Muscle layer of duodenum (tissue), 2 donors: ENCODE data around the gene ZKSCAN1.

Experiments used
- H3K27ac ChIP-seq: one replicate; pipeline ENCODE4 v1.7.0; 2013; ENCODE audit warnings: mild to moderate bottlenecking, low read length
- H3K27me3 ChIP-seq: one replicate; pipeline ENCODE4 v1.7.0; 2013; ENCODE audit warnings: low read depth, mild to moderate bottlenecking, control low read depth, low read length
- H3K36me3 ChIP-seq, 2 donors: one replicate each; pipeline ENCODE4 v1.7.0; 2013; ENCODE audit warnings: low read length in 2 of 2, control low read depth in 1 of 2, mild to moderate bottlenecking in 1 of 2; ENCODE audit not compliant: insufficient read depth in 2 of 2, control insufficient read depth in 1 of 2
- H3K4me1 ChIP-seq, 2 donors: one replicate each; pipeline ENCODE4 v1.7.0; 2013; ENCODE audit warnings: low read length in 2 of 2, mild to moderate bottlenecking in 2 of 2, control low read depth in 1 of 2, moderate library complexity in 1 of 2; ENCODE audit not compliant: insufficient read depth in 2 of 2, control insufficient read depth in 1 of 2
- H3K4me3 ChIP-seq, 2 donors: one replicate each; pipeline ENCODE4 v1.7.0; 2013; ENCODE audit warnings: low read length in 2 of 2, low read depth in 1 of 2, mild to moderate bottlenecking in 1 of 2
- H3K9me3 ChIP-seq, 2 donors: one replicate each; pipeline ENCODE4 v1.7.0; 2013; ENCODE audit warnings: low read length in 2 of 2, control low read depth in 1 of 2, mild to moderate bottlenecking in 1 of 2; ENCODE audit not compliant: control insufficient read depth in 1 of 2
- donor health status: healthy.

The ZKSCAN1 gene

DNA sequence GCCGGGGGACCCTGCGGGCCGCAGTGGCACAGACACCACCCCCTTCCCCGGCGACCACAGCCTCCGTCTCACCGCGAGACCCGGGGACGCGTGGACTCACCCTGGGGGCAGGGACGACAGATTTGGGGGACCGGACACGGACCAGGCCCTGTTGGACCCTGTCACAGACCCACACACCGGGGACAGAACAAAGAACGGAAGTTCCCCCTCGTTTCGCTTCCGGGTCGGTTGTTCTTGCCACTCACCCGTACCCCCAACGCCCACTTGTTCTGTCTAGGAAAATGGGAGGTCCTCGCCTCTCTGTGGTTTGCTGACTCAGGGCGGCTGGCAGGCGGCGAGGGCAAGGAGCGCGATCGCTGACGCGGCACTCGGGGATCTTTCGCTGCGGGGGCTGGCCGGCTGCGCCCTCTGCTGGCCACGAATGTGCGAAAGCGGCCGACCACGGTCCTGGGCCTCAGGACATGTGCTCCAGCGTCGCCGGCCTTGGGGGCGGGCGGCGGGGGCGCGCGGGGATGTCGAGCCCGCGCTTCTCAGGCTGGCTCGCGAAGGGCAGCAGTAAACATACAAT, 66.2 kb downstream of the ZKSCAN1 start, which contains the start of gene ZNF3:
Gene ZNF3, minus strand, starts transcription at position 189 of the 568 bp plus-strand sequence. CDS start 4,366 bp downstream, outside the sequence.
- Histone ChIP-seq H3K9me3 (no peaks in the 10 kb centered on the region), H3K4me1 (peaks cover 0 to 30% of the 10 kb centered on the region in 2 donors), H3K27ac (peak within 1 kb of the TSS; percentile 89), H3K27me3 (no peaks in the 10 kb centered on the region), H3K36me3 (peaks cover 5 to 16% of the 10 kb centered on the region in 2 donors), H3K4me3 (peak within 1 kb of the TSS; percentile 94)

- no peaks in the 10 kb centered on the region for H3K27me3 ChIP-seq
- H3K36me3 ChIP-seq: peaks cover 0 to 9% of the 10 kb centered on the region in 2 donors
- no peak overlapping the region for H3K27ac ChIP-seq
- H3K4me3 ChIP-seq: no peak overlapping the region
- no peaks in the 10 kb centered on the region for H3K9me3 ChIP-seq
- H3K4me1 ChIP-seq: peaks cover 0 to 33% of the 10 kb centered on the region in 2 donors
Observed at GRCh38 chr7:100082978-100083377, 67.6 kb downstream of the ZKSCAN1 start.

DNA sequence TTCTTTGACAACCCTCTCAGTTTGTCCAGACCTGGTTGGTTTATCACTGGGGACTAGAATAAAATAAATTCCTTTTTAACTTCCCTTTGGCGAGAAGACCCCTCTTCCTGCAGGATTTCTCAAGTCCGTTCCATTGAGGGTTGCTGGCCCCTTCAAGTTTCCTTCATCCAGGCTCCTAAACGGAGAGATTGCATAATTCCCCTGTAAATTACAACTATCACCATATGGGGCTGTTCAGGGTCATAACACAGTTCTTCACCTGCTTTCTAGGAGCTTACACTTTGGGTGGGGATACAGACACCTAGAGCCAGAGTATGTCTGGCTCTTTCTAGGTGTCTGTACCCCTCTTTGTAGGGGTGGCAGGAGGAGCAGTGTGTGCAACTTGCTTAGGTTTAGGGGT, 70.1 kb downstream of the ZKSCAN1 start:
- H3K27ac ChIP-seq: no peak overlapping the region
- peaks cover 2 to 4% of the 10 kb centered on the region in 2 donors for H3K36me3 ChIP-seq
- peaks cover 5 to 29% of the 10 kb centered on the region in 2 donors for H3K4me1 ChIP-seq

DNA sequence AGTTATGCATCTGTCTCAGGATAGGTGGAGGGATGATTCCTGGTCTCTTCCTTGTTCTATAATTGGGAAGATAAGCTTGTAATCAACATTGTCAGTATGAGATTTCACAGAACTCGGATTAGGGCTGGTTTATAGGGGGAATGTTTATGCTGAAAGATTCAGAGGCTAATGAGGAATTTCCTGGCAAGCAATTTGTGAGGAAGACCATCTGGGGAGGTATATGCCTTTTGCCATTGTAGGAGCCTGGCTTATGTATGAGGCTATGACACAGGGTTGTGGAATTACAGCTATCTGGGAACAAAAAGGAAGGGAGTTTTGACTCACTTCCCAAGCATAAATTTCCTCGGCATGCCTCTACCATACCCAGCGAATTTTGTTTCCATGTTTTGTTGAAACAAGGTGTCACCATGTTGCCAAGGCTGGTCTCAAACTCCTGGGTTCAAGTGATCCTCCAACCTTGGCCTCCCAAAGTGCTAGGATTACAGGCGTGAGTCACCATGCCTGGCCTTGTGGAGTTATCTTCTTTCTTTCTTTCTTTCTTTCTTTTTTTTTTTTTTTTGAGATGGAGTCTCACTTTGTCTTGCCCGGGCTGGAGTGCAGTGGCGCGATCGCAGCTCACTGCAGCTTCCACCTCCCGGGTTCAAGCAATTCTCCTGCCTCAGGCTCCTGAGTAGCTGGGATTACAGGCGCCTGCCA, 71.8 kb downstream of the ZKSCAN1 start:
- Histone ChIP-seq H3K4me3 (no peak overlapping the region), H3K36me3 (peaks cover 19 to 21% of the 10 kb centered on the region in 2 donors), H3K27me3 (no peaks in the 10 kb centered on the region), H3K9me3 (no peaks in the 10 kb centered on the region), H3K27ac (no peak overlapping the region), H3K4me1 (peaks cover 5 to 25% of the 10 kb centered on the region in 2 donors)

More for the DNA sequence above, 70.1 kb downstream of the ZKSCAN1 start:
- no peak overlapping the region for H3K4me3 ChIP-seq
- H3K27me3 ChIP-seq: no peaks in the 10 kb centered on the region
- H3K9me3 ChIP-seq: no peaks in the 10 kb centered on the region

- Histone ChIP-seq H3K36me3 (peaks cover 28 to 29% of the 10 kb centered on the region in 2 donors), H3K27ac (peak overlapping the region; percentile 84), H3K4me3 (peak overlapping the region; percentile 58 to 88), H3K4me1 (peaks cover 5 to 15% of the 10 kb centered on the region in 2 donors), H3K27me3 (no peaks in the 10 kb centered on the region), H3K9me3 (no peaks in the 10 kb centered on the region)
Observed at GRCh38 chr7:100088095-100088620, 72.8 kb downstream of the ZKSCAN1 start.

DNA sequence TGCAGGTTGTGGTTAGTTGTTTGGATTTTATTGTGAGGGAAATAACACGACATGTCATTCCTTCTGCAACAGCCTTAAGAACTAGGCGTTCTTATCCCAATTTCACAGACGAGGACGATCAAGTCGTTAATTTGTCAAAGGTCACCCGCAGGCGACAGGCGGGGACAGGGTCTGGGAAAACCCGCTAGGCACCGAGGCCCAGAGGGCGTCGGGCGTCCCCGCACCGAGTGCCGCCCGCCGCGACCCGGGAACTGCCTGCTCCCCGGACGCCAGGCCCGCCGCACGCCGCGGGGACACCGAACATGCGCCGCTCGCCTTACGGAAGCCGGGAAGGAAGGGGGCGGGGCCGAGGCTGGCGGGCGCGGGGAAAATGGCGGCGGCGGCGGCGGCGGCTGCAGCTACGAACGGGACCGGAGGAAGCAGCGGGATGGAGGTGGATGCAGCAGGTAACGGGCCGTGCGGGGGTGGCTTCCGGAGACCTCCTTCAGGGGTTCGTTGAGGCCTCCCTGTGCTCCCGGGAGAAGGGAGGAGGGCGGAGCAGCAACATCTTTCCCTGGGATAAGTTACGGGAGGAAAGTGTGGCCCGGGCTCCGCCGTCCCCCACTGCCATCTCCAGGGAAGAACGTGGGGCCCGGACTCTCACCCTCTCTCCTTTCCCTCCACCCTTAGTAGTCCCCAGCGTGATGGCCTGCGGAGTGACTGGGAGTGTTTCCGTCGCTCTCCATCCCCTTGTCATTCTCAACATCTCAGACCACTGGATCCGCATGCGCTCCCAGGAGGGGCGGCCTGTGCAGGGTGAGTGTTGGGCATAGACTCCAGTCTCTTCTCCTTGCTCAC, 73.4 kb downstream of the ZKSCAN1 start, which contains the start of gene COPS6:
Gene COPS6, plus strand, starts transcription at position 349 of the 837 bp plus-strand sequence. Its CDS starts 22 bp downstream, at position 371.
- peak within 1 kb of the TSS; percentile 84 for H3K27ac ChIP-seq
- H3K9me3 ChIP-seq: no peaks in the 10 kb centered on the region
- H3K36me3 ChIP-seq: peaks cover 30 to 35% of the 10 kb centered on the region in 2 donors
- H3K27me3 ChIP-seq: no peaks in the 10 kb centered on the region
- peaks cover 5 to 21% of the 10 kb centered on the region in 2 donors for H3K4me1 ChIP-seq
- peak within 1 kb of the TSS; percentile 86 to 88 for H3K4me3 ChIP-seq

- H3K27me3 ChIP-seq: no peaks in the 10 kb centered on the region
- peaks cover 36 to 43% of the 10 kb centered on the region in 2 donors for H3K36me3 ChIP-seq
- no peaks in the 10 kb centered on the region for H3K9me3 ChIP-seq
- H3K4me1 ChIP-seq: peaks cover 5 to 27% of the 10 kb centered on the region in 2 donors
- H3K4me3 ChIP-seq: peak overlapping the region; percentile 86 to 88
- H3K27ac ChIP-seq: peak overlapping the region; percentile 2
Observed at GRCh38 chr7:100089458-100090196, 74.2 kb downstream of the ZKSCAN1 start.

DNA sequence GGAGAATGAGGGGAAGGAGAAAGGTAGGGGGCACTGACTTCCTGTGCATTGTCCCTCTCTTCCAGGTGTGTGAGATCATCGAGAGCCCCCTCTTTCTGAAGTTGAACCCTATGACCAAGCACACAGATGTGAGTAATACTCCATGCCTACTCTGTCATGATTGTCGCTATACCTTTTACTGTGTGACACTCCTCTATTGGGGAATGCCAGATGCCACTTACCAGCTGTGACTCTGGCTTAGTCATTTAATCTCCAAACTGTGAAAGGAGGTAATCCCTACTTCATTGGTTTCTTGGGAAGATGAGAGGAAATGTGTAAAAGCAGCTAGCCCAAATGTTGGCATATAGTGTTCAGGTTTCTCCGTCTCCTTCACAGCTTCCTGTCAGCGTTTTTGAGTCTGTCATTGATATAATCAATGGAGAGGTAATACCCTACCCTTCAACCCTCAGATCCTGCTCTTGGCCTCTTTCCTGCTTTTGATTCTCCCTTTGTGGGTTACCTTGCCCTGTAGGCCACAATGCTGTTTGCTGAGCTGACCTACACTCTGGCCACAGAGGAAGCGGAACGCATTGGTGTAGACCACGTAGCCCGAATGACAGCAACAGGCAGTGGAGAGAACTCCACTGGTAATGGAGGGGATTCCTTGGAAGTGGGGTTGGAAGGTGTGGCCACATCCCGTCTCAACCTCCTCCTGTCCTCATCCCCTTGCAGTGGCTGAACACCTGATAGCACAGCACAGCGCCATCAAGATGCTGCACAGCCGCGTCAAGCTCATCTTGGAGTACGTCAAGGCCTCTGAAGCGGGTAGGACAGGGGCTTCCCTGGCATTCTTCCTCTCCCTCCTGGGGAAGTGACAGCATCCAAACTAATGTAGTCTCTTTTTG, 75.4 kb downstream of the ZKSCAN1 start:
- no peak overlapping the region for H3K4me3 ChIP-seq
- H3K36me3 ChIP-seq: peaks cover 39 to 54% of the 10 kb centered on the region in 2 donors
- H3K27me3 ChIP-seq: no peaks in the 10 kb centered on the region
- H3K4me1 ChIP-seq: peaks cover 5 to 27% of the 10 kb centered on the region in 2 donors
- no peak overlapping the region for H3K27ac ChIP-seq
- no peaks in the 10 kb centered on the region for H3K9me3 ChIP-seq
